Parietal lobe (tissue), 1 donor: Measurements from ENCODE around the gene ABCA4. TPM values are rescaled to one million over a fixed set of nuclear protein-coding genes. Genes with fewer than 3 reads are reported as not detected.

Source experiments
- total RNA-seq: library from RNA; depleted of rRNA; stranded (reverse); fragments of >200 nt; gene quantifications from one replicate; pipeline ENCODE4 v1.2.3, GENCODE V29; 2014

The ABCA4 gene
- 0.31 TPM for total RNA-seq

GRCh38 chr1:94120991-94121390 lies at the start of gene ABCA4:
Gene ABCA4, minus strand, starts transcription at chr1:94121148. Its CDS starts 103 bp downstream, at chr1:94121045.

Other genes starting within 250 kb of the ABCA4 start
- gene DNTTIP2, start 241.9 kb downstream of the ABCA4 start, total RNA-seq, result 32.2 TPM
- gene GCLM, start 211.7 kb downstream of the ABCA4 start, total RNA-seq, result 6.6 TPM
- 15.7 TPM for gene ARHGAP29, start 116.4 kb upstream of the ABCA4 start, total RNA-seq